ENCODE results near the gene MAGEA11.
"Not testable (repeated sequence)": the region's sequence is repeated elsewhere in the genome, so short reads cannot be mapped to it uniquely, and the experiment has no call there.

Gene MAGEA11

GRCh38 chrX:149691794-149692193 is 20.1 kb upstream of the MAGEA11 start:
- TF ChIP-seq ZNF549 (tag by site-specific recombination; IDR thresholded peaks at IDR 0.05) (peak; percentile 97), SP7 (tag by site-specific recombination; IDR thresholded peaks at IDR 0.05) (no peak), PRDM6 (tag by site-specific recombination; IDR thresholded peaks at IDR 0.05) (no peak), TRIM28 (IDR thresholded peaks at IDR 0.05; ENCODE audit: borderline replicate concordance, low read length) (no peak), BCL6B (tag by site-specific recombination; IDR thresholded peaks at IDR 0.05) (no peak), ZNF341 (tag by site-specific recombination; IDR thresholded peaks at IDR 0.05; ENCODE audit: low read depth) (no peak), ZNF660 (tag by site-specific recombination; IDR thresholded peaks at IDR 0.05) (no peak), ZNF335 (tag by site-specific recombination; conservative IDR thresholded peaks at IDR 0.05) (no peak), ZNF610 (tag by site-specific recombination; IDR thresholded peaks at IDR 0.05; ENCODE audit: borderline replicate concordance) (no peak)
- H3K4me1 ChIP-seq (ENCODE audit: control insufficient read depth, insufficient read depth, low read length), result no peaks in the 10 kb centered on the region
- no peaks in the 10 kb centered on the region for H3K36me3 ChIP-seq (ENCODE audit: control insufficient read depth in 2 of 2, insufficient read depth in 1 of 2, low read length in 2 of 2)
- POLR2A ChIA-PET, result no interaction called here
- no peak overlapping the region for H3K4me3 ChIP-seq (ENCODE audit: low read depth, low read length)
- CTCF ChIA-PET, result interaction anchor here (0.6 kb wide), 1 partner anchor 162 kb away, joined by 4 read pairs; no protein-coding TSS in a partner anchor
- no peak overlapping the region for H3K27ac ChIP-seq (ENCODE audit: extremely low read depth, low read depth, low read length)
- H3K9me3 ChIP-seq (ENCODE audit: control insufficient read depth, insufficient read depth, low read depth, low read length), result no peaks in the 10 kb centered on the region; the same call in 1 of the 2 replicates

- POLR2A ChIA-PET; CTCF ChIA-PET; H3K4me1 ChIP-seq (ENCODE audit: control insufficient read depth, insufficient read depth, low read length); H3K4me3 ChIP-seq (ENCODE audit: low read depth, low read length); H3K9me3 ChIP-seq (ENCODE audit: control insufficient read depth, insufficient read depth, low read depth, low read length); H3K27ac ChIP-seq (ENCODE audit: extremely low read depth, low read depth, low read length); H3K36me3 ChIP-seq (ENCODE audit: control insufficient read depth in 2 of 2, insufficient read depth in 1 of 2, low read length in 2 of 2): not testable (repeated sequence)
- TF ChIP-seq SETDB1 (IDR thresholded peaks at IDR 0.05; ENCODE audit: insufficient read length, low read length) (peak; percentile 96), TRIM28 (IDR thresholded peaks at IDR 0.05; ENCODE audit: borderline replicate concordance, low read length) (peak; percentile 93; the same call in 1 of the 2 replicates)
Measured at GRCh38 chrX:149692686-149693272, 19.1 kb upstream of the MAGEA11 start.

GRCh38 chrX:149699761-149700160 is 12.1 kb upstream of the MAGEA11 start:
- no peaks in the 10 kb centered on the region for H3K9me3 ChIP-seq (ENCODE audit: control insufficient read depth, insufficient read depth, low read depth, low read length)
- no peak overlapping the region for H3K27ac ChIP-seq (ENCODE audit: extremely low read depth, low read depth, low read length)
- H3K36me3 ChIP-seq (ENCODE audit: control insufficient read depth in 2 of 2, insufficient read depth in 1 of 2, low read length in 2 of 2), result no peaks in the 10 kb centered on the region
- H3K4me3 ChIP-seq (ENCODE audit: low read depth, low read length), result no peak overlapping the region
- H3K4me1 ChIP-seq (ENCODE audit: control insufficient read depth, insufficient read depth, low read length), result no peaks in the 10 kb centered on the region
- CTCF ChIA-PET, result no interaction called here
- POLR2A ChIA-PET, result no interaction called here
- TF ChIP-seq ZNF302 (tag by site-specific recombination; IDR thresholded peaks at IDR 0.05; ENCODE audit: low read depth) (no peak), ZNF202 (tag by site-specific recombination; IDR thresholded peaks at IDR 0.05; ENCODE audit: borderline replicate concordance) (no peak), ZNF473 (tag by site-specific recombination; IDR thresholded peaks at IDR 0.05) (no peak), ZFHX2 (tag by site-specific recombination; conservative IDR thresholded peaks at IDR 0.05) (no peak), GLIS2 (tag by site-specific recombination; IDR thresholded peaks at IDR 0.05) (no peak), TCF7L2 (IDR thresholded peaks at IDR 0.05; ENCODE audit: borderline replicate concordance, low read depth, low read length) (no peak), ZEB2 (tag by site-specific recombination; IDR thresholded peaks at IDR 0.05) (no peak), ZNF596 (tag by site-specific recombination; IDR thresholded peaks at IDR 0.05) (no peak), INSM2 (tag by site-specific recombination; IDR thresholded peaks at IDR 0.05) (no peak), ZNF626 (tag by site-specific recombination; IDR thresholded peaks at IDR 0.05) (no peak), KLF9 (tag by site-specific recombination; IDR thresholded peaks at IDR 0.05; ENCODE audit: low read depth) (no peak), GLIS1 (tag by site-specific recombination; IDR thresholded peaks at IDR 0.05) (no peak)
